ENCODE data around the gene TMPRSS2.
"Not testable (repeated sequence)": the region's sequence is repeated elsewhere in the genome, so short reads cannot be mapped to it uniquely, and the experiment has no call there.

The TMPRSS2 gene

GRCh38 chr21:41425954-41426675 lies 81.8 kb downstream of the TMPRSS2 start, which contains the start of gene MX1:
TSS of gene MX1 (plus strand) at chr21:41426239. CDS start at chr21:41432071, 5,832 bp downstream.
- DNase-seq (ENCODE audit: low spot score) = peak; percentile 81

- DNase-seq (ENCODE audit: low spot score) = no peak
Measured at GRCh38 chr21:41425588-41425953, 82.4 kb downstream of the TMPRSS2 start.

- DNase-seq (ENCODE audit: low spot score) = not testable (repeated sequence)
Measured at GRCh38 chr21:41423305-41423636, 84.7 kb downstream of the TMPRSS2 start.

GRCh38 chr21:41422546-41423304 lies 85.2 kb downstream of the TMPRSS2 start:
- no peak for DNase-seq (ENCODE audit: low spot score)

- not testable (repeated sequence) for DNase-seq (ENCODE audit: low spot score)
Measured at GRCh38 chr21:41420998-41421397, 87.0 kb downstream of the TMPRSS2 start.

- peak; percentile 84 for DNase-seq (ENCODE audit: low spot score)
Measured at GRCh38 chr21:41419921-41420862, 87.8 kb downstream of the TMPRSS2 start.

- no peak for DNase-seq (ENCODE audit: low spot score)
Measured at GRCh38 chr21:41418956-41419680, 88.8 kb downstream of the TMPRSS2 start.

- no peak for DNase-seq (ENCODE audit: low spot score)
Measured at GRCh38 chr21:41418393-41418792, 89.6 kb downstream of the TMPRSS2 start.

- DNase-seq (ENCODE audit: low spot score) = not testable (repeated sequence)
Measured at GRCh38 chr21:41417505-41417904, 90.5 kb downstream of the TMPRSS2 start.

Data from LoVo (cell line).